Upper lobe of left lung (tissue), 4 donors: ENCODE data around the gene CLSTN1.

Experiments
- CTCF ChIP-seq, 6 experiments: fragments of 450-650 bp in 4 of 6; fragments of 200-600 bp in 2 of 6; sonication (generic) in 2 of 6; IDR thresholded peaks; one replicate each; pipeline ENCODE4 v1.5.1; 2016 to 2019; ENCODE audit warnings: antibody characterized with exemption in 6 of 6
- EP300 ChIP-seq, 4 donors: sonication (generic); formaldehyde crosslinking; IDR thresholded peaks; one replicate each; pipeline ENCODE4 v1.5.1; 2017; ENCODE audit warnings: antibody characterized with exemption in 4 of 4, control low read depth in 2 of 4
- POLR2A ChIP-seq, 4 donors: fragments of 450-650 bp; IDR thresholded peaks; one replicate each; pipeline ENCODE4 v1.5.1; 2016 to 2017; ENCODE audit warnings: antibody characterized with exemption in 4 of 4, mild to moderate bottlenecking in 2 of 4
- POLR2AphosphoS5 ChIP-seq, 2 donors: sonication (generic); formaldehyde crosslinking; IDR thresholded peaks; one replicate each; pipeline ENCODE4 v1.5.1; 2017; ENCODE audit warnings: antibody characterized with exemption in 2 of 2

GRCh38 chr1:9729523-9729922 is 94.2 kb downstream of the CLSTN1 start:
- TF ChIP-seq CTCF (IDR thresholded peaks at IDR 0.05) (no peak), POLR2A (IDR thresholded peaks at IDR 0.05) (no peak), POLR2AphosphoS5 (IDR thresholded peaks at IDR 0.05) (no peak), EP300 (IDR thresholded peaks at IDR 0.05) (no peak)
